ENCODE data around the gene CXCL8.
A peak's percentile ranks its signal among the peaks of the same experiment; 100 is the strongest.

- TF ChIP-seq CTCF (IDR thresholded peaks at IDR 0.05 in 8 of 11, conservative IDR thresholded peaks at IDR 0.05 in 3 of 11): peak; percentile 31 to 84 (median 67)
- no peak for TF ChIP-seq POLR2A (IDR thresholded peaks at IDR 0.05)
These were observed 10.7 kb upstream of the CXCL8 start for GRCh38 chr4:73729534-73730165.

Data from spleen (tissue), 7 donors.